ENCODE results near the gene OR13J1. TPM values are rescaled to one million over a fixed set of nuclear protein-coding genes. Genes with fewer than 3 reads are reported as not detected.

Gene OR13J1
- total RNA-seq, 1 experiment from 2014 or later: not detected

DNA sequence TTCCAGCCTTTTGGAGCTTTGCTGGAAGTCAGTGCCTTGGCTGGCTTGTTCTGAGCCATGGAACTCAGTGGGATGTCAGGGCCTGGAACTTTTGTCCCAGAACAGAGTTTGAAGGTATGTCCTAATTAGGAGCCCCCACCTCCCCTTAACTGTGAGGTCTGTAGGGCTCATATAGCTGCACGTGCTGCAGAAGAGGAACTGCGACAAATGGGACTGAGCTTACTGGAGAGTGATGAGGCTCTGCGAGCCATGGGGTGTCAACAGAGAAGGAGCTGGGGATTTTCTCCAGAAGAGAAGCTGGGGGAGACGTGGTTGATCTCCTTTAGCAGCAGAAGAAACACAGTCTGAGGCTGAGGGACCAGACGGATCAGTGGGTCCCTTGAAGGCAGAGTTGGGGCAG lies 30.3 kb downstream of the OR13J1 start:
- Histone ChIP-seq H3K4me1 (ENCODE audit: low read length) (peaks cover 6% of the 10 kb centered on the region), H3K36me3 (ENCODE audit: insufficient read depth, low read length) (no peaks in the 10 kb centered on the region), H3K9me2 (replicated peaks; ENCODE audit: insufficient read depth, low read length) (no peaks in the 10 kb centered on the region)

GRCh38 chr9:35836595-35836994 lies 33.6 kb downstream of the OR13J1 start:
- no peak overlapping the region for H3K4me3 ChIP-seq (ENCODE audit: low read length)
- H3K4me2 ChIP-seq (ENCODE audit: low read depth, low read length, poor library complexity, severe bottlenecking): no peak overlapping the region
- no peaks in the 10 kb centered on the region for H3K36me3 ChIP-seq (ENCODE audit: insufficient read depth, low read length)
- H3K27me3 ChIP-seq (ENCODE audit: low read length): no peaks in the 10 kb centered on the region
- no peak overlapping the region for H3K27ac ChIP-seq (ENCODE audit: low read length)
- no peak for DNase-seq
- no peaks in the 10 kb centered on the region for H3K9me3 ChIP-seq (ENCODE audit: low read length)
- H4K20me1 ChIP-seq (ENCODE audit: insufficient read depth, low read depth, low read length): no peaks in the 10 kb centered on the region
- H3K9ac ChIP-seq (ENCODE audit: low read length): no peak overlapping the region
- no peaks in the 10 kb centered on the region for H3K79me2 ChIP-seq (ENCODE audit: low read length)
- H3K4me1 ChIP-seq (ENCODE audit: low read length): 0 out of 2 replicates have a peak, but pooled peaks cover 3% of the 10 kb centered on the region
- H3K9me2 ChIP-seq (replicated peaks; ENCODE audit: insufficient read depth, low read length): no peaks in the 10 kb centered on the region
- no peak overlapping the region for H2AFZ ChIP-seq (ENCODE audit: low read length)

More for the DNA sequence above, 30.3 kb downstream of the OR13J1 start:
- H3K79me2 ChIP-seq (ENCODE audit: low read length): no peaks in the 10 kb centered on the region
- no peaks in the 10 kb centered on the region for H3K9me3 ChIP-seq (ENCODE audit: low read length)
- H4K20me1 ChIP-seq (ENCODE audit: insufficient read depth, low read depth, low read length): no peaks in the 10 kb centered on the region
- H3K27me3 ChIP-seq (ENCODE audit: low read length): no peaks in the 10 kb centered on the region
- no peak for DNase-seq
- H3K4me2 ChIP-seq (ENCODE audit: low read depth, low read length, poor library complexity, severe bottlenecking): no peak overlapping the region
- no peak overlapping the region for H2AFZ ChIP-seq (ENCODE audit: low read length)
- no peak overlapping the region for H3K27ac ChIP-seq (ENCODE audit: low read length)
- H3K9ac ChIP-seq (ENCODE audit: low read length): no peak overlapping the region
- H3K4me3 ChIP-seq (ENCODE audit: low read length): no peak overlapping the region

- Histone ChIP-seq H3K36me3 (ENCODE audit: insufficient read depth, low read length) (no peaks in the 10 kb centered on the region), H3K4me1 (ENCODE audit: low read length) (0 out of 2 replicates have a peak, but pooled peaks cover 3% of the 10 kb centered on the region)
Measured at GRCh38 chr9:35835766-35836165, 34.4 kb downstream of the OR13J1 start.

GRCh38 chr9:35835216-35835632 lies 35.0 kb downstream of the OR13J1 start:
- Histone ChIP-seq H3K27me3 (ENCODE audit: low read length) (no peaks in the 10 kb centered on the region), H2AFZ (ENCODE audit: low read length) (no peak overlapping the region), H3K27ac (ENCODE audit: low read length) (no peak overlapping the region), H3K9me3 (ENCODE audit: low read length) (no peaks in the 10 kb centered on the region), H3K4me2 (ENCODE audit: low read depth, low read length, poor library complexity, severe bottlenecking) (no peak overlapping the region), H3K4me1 (ENCODE audit: low read length) (0 out of 2 replicates have a peak, but pooled peaks cover 3% of the 10 kb centered on the region), H3K79me2 (ENCODE audit: low read length) (no peaks in the 10 kb centered on the region), H3K9me2 (replicated peaks; ENCODE audit: insufficient read depth, low read length) (no peaks in the 10 kb centered on the region), H3K9ac (ENCODE audit: low read length) (no peak overlapping the region), H3K36me3 (ENCODE audit: insufficient read depth, low read length) (no peaks in the 10 kb centered on the region), H3K4me3 (ENCODE audit: low read length) (no peak overlapping the region), H4K20me1 (ENCODE audit: insufficient read depth, low read depth, low read length) (no peaks in the 10 kb centered on the region)
- DNase-seq: peak; percentile 70

More at GRCh38 chr9:35835766-35836165, 34.4 kb downstream of the OR13J1 start:
- Histone ChIP-seq H3K79me2 (ENCODE audit: low read length) (no peaks in the 10 kb centered on the region), H3K27me3 (ENCODE audit: low read length) (no peaks in the 10 kb centered on the region), H3K4me2 (ENCODE audit: low read depth, low read length, poor library complexity, severe bottlenecking) (no peak overlapping the region), H2AFZ (ENCODE audit: low read length) (no peak overlapping the region), H3K9me3 (ENCODE audit: low read length) (no peaks in the 10 kb centered on the region), H3K27ac (ENCODE audit: low read length) (no peak overlapping the region), H4K20me1 (ENCODE audit: insufficient read depth, low read depth, low read length) (no peaks in the 10 kb centered on the region), H3K9ac (ENCODE audit: low read length) (no peak overlapping the region), H3K4me3 (ENCODE audit: low read length) (no peak overlapping the region), H3K9me2 (replicated peaks; ENCODE audit: insufficient read depth, low read length) (no peaks in the 10 kb centered on the region)
- no peak for DNase-seq

- peaks cover 7% of the 10 kb centered on the region for H3K4me1 ChIP-seq (ENCODE audit: low read length)
- no peaks in the 10 kb centered on the region for H3K79me2 ChIP-seq (ENCODE audit: low read length)
- no peaks in the 10 kb centered on the region for H3K36me3 ChIP-seq (ENCODE audit: insufficient read depth, low read length)
- H3K9me2 ChIP-seq (replicated peaks; ENCODE audit: insufficient read depth, low read length): no peaks in the 10 kb centered on the region
- H3K27me3 ChIP-seq (ENCODE audit: low read length): no peaks in the 10 kb centered on the region
- no peak overlapping the region for H2AFZ ChIP-seq (ENCODE audit: low read length)
- H4K20me1 ChIP-seq (ENCODE audit: insufficient read depth, low read depth, low read length): no peaks in the 10 kb centered on the region
- no peak overlapping the region for H3K27ac ChIP-seq (ENCODE audit: low read length)
- no peaks in the 10 kb centered on the region for H3K9me3 ChIP-seq (ENCODE audit: low read length)
- H3K9ac ChIP-seq (ENCODE audit: low read length): no peak overlapping the region
- H3K4me2 ChIP-seq (ENCODE audit: low read depth, low read length, poor library complexity, severe bottlenecking): no peak overlapping the region
- no peak for DNase-seq
- no peak overlapping the region for H3K4me3 ChIP-seq (ENCODE audit: low read length)
Measured at GRCh38 chr9:35834260-35835215, 35.7 kb downstream of the OR13J1 start.

GRCh38 chr9:35832814-35833213 lies 37.4 kb downstream of the OR13J1 start:
- no peaks in the 10 kb centered on the region for H4K20me1 ChIP-seq (ENCODE audit: insufficient read depth, low read depth, low read length)
- no peak overlapping the region for H3K4me2 ChIP-seq (ENCODE audit: low read depth, low read length, poor library complexity, severe bottlenecking)
- no peak overlapping the region for H3K27ac ChIP-seq (ENCODE audit: low read length)
- no peak overlapping the region for H2AFZ ChIP-seq (ENCODE audit: low read length)
- H3K79me2 ChIP-seq (ENCODE audit: low read length): no peaks in the 10 kb centered on the region
- H3K27me3 ChIP-seq (ENCODE audit: low read length): no peaks in the 10 kb centered on the region
- no peak for DNase-seq
- H3K36me3 ChIP-seq (ENCODE audit: insufficient read depth, low read length): no peaks in the 10 kb centered on the region
- H3K4me3 ChIP-seq (ENCODE audit: low read length): no peak overlapping the region
- no peaks in the 10 kb centered on the region for H3K9me3 ChIP-seq (ENCODE audit: low read length)
- peaks cover 14% of the 10 kb centered on the region for H3K4me1 ChIP-seq (ENCODE audit: low read length)
- H3K9ac ChIP-seq (ENCODE audit: low read length): no peak overlapping the region
- no peaks in the 10 kb centered on the region for H3K9me2 ChIP-seq (replicated peaks; ENCODE audit: insufficient read depth, low read length)

GRCh38 chr9:35831040-35831439 lies 39.2 kb downstream of the OR13J1 start:
- no peaks in the 10 kb centered on the region for H3K9me2 ChIP-seq (replicated peaks; ENCODE audit: insufficient read depth, low read length)
- H3K36me3 ChIP-seq (ENCODE audit: insufficient read depth, low read length): no peaks in the 10 kb centered on the region
- H3K4me3 ChIP-seq (ENCODE audit: low read length): no peak overlapping the region
- no peaks in the 10 kb centered on the region for H3K27me3 ChIP-seq (ENCODE audit: low read length)
- H3K9me3 ChIP-seq (ENCODE audit: low read length): no peaks in the 10 kb centered on the region
- H3K4me2 ChIP-seq (ENCODE audit: low read depth, low read length, poor library complexity, severe bottlenecking): no peak overlapping the region
- peaks cover 14% of the 10 kb centered on the region for H3K4me1 ChIP-seq (ENCODE audit: low read length)
- DNase-seq: no peak
- no peaks in the 10 kb centered on the region for H3K79me2 ChIP-seq (ENCODE audit: low read length)
- H3K9ac ChIP-seq (ENCODE audit: low read length): no peak overlapping the region
- H3K27ac ChIP-seq (ENCODE audit: low read length): no peak overlapping the region
- H4K20me1 ChIP-seq (ENCODE audit: insufficient read depth, low read depth, low read length): no peaks in the 10 kb centered on the region
- H2AFZ ChIP-seq (ENCODE audit: low read length): no peak overlapping the region

GRCh38 chr9:35829764-35830096 lies 40.5 kb downstream of the OR13J1 start:
- Histone ChIP-seq H3K79me2 (ENCODE audit: low read length) (no peaks in the 10 kb centered on the region), H3K4me1 (ENCODE audit: low read length) (peaks cover 14% of the 10 kb centered on the region), H3K36me3 (ENCODE audit: insufficient read depth, low read length) (no peaks in the 10 kb centered on the region), H3K9me3 (ENCODE audit: low read length) (no peaks in the 10 kb centered on the region), H3K27me3 (ENCODE audit: low read length) (no peaks in the 10 kb centered on the region), H3K27ac (ENCODE audit: low read length) (no peak overlapping the region), H4K20me1 (ENCODE audit: insufficient read depth, low read depth, low read length) (no peaks in the 10 kb centered on the region), H3K9ac (ENCODE audit: low read length) (peak overlapping the region; percentile 77), H3K9me2 (replicated peaks; ENCODE audit: insufficient read depth, low read length) (no peaks in the 10 kb centered on the region), H3K4me2 (ENCODE audit: low read depth, low read length, poor library complexity, severe bottlenecking) (peak overlapping the region; percentile 82), H3K4me3 (ENCODE audit: low read length) (peak overlapping the region; percentile 71), H2AFZ (ENCODE audit: low read length) (no peak overlapping the region; the same call in 1 of the 2 replicates)
- DNase-seq: no peak

All from Karpas-422 (cell line).